OCI-LY3 (cell line): Measurements from ENCODE around the gene SRPX.

Experiments used
- CTCF ChIP-seq: fragments of 200-600, 300-600 bp; sonication (generic); IDR thresholded peaks from 2 replicates; pipeline ENCODE4 v1.5.1; 2014; ENCODE audit warnings: antibody characterized with exemption, low read length, low read depth
- EZH2phosphoT487 ChIP-seq: fragments of 200-600 bp; shearing (Covaris generic); IDR thresholded peaks from 2 replicates; pipeline ENCODE4 v1.6.1; 2018; ENCODE audit warnings: antibody characterized with exemption, mixed run types, low read depth

GRCh38 chrX:38102240-38102639 lies 118.4 kb downstream of the SRPX start:
- TF ChIP-seq CTCF, result no peak
- TF ChIP-seq EZH2phosphoT487, result no peak
